Stomach (tissue), 4 donors: Measurements from ENCODE around the gene PLD4.

Source experiments
- CTCF ChIP-seq, 7 experiments: fragments of 450-650 bp in 4 of 7; fragments of 200-600 bp in 3 of 7; sonication (generic) in 3 of 7; IDR thresholded peaks; one replicate each; pipeline ENCODE4 v1.5.1; 2016 to 2019; ENCODE audit warnings: antibody characterized with exemption in 7 of 7, control low read depth in 2 of 7, mild to moderate bottlenecking in 1 of 7
- EP300 ChIP-seq: sonication (generic); formaldehyde crosslinking; IDR thresholded peaks from one replicate; pipeline ENCODE4 v1.6.1; 2017; ENCODE audit warnings: antibody characterized with exemption
- POLR2A ChIP-seq, 4 donors: fragments of 450-650 bp; IDR thresholded peaks; one replicate each; pipeline ENCODE4 v1.6.1; 2016; ENCODE audit warnings: antibody characterized with exemption in 4 of 4, control low read depth in 2 of 4, mild to moderate bottlenecking in 1 of 4, moderate library complexity in 1 of 4
- POLR2AphosphoS5 ChIP-seq, 3 donors: sonication (generic); formaldehyde crosslinking; IDR thresholded peaks; one replicate each; pipeline ENCODE4 v1.6.1; 2016; ENCODE audit warnings: antibody characterized with exemption in 3 of 3

DNA sequence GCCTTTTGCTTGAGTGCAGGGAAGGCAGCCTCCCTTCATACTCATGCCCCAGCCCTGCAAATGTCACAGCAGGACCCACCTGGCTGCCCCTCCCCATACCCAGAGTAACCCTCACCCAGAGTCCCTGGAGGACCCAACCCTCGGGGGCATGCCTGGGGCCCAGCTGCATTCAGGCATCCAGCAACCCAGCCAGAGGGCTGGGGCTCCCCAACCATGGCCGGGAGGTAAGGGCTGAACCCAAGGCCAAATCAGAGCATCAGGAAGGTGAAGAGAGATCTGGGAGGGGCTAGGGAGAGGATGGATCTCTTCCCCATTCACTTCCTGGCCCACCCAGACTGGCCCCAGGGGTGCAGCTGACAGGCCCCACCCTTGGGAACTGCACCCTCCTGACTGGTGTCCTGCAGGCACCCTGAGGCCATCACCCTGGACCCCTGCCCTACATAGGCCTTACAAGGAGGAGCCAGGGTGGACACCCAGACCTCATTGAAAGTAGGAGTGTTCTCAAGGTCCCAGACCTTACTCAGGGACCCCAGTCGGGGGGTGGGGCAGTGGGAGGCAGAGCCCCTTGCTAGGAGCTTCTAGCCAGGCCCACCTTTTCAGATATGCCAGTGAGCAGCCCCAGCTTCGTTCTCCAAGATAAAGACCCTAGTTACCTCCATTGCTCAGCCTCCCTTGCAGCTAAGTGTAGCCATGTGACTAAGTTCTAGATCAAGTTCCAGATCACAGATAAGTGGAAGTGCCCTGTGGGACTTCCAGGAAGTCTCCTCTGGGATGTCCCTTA lies 849 bp upstream of the PLD4 start:
- no peak for TF ChIP-seq CTCF (IDR thresholded peaks at IDR 0.05)
- TF ChIP-seq POLR2AphosphoS5 (IDR thresholded peaks at IDR 0.05) = no peak
- no peak for TF ChIP-seq POLR2A (IDR thresholded peaks at IDR 0.05)
- no peak for TF ChIP-seq EP300
